PC-3 (cell line): Measurements from ENCODE around the gene TEX53.

Experiments
- EZH2phosphoT487 ChIP-seq: fragments of 300-600 bp; sonication (generic); IDR thresholded peaks from 2 replicates; pipeline ENCODE4 v1.6.1; 2018; ENCODE audit warnings: mild to moderate bottlenecking, antibody characterized with exemption, low read length, borderline replicate concordance
- TF ChIP-seq, protein P1 (sequence below): fragments of 300-600 bp; sonication (generic); conservative IDR thresholded peaks from 2 replicates; pipeline ENCODE4 v1.5.1; 2017; ENCODE audit warnings: antibody characterized with exemption, low read depth, mild to moderate bottlenecking, low read length

DNA sequence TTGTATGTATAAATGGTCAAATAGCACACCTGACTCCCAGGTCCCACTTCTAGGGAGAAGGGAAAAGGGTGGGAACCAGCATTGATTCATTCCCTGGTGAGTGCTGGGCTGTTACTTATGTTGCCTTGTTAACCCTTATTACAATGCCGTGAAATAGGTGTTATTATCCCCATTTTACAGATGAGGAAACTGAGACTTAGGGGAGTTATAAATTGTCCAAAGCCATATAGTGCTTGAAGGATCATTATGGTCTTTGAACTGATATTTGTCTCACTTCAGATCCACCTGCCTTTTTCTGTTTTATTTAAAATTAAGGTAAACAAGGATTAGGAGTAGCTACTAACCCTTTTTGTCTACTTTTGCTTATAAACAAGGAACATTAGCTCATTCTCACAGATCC is 30.1 kb downstream of the TEX53 start:
- no peak for TF ChIP-seq EZH2phosphoT487
- TF ChIP-seq, protein P1, sequence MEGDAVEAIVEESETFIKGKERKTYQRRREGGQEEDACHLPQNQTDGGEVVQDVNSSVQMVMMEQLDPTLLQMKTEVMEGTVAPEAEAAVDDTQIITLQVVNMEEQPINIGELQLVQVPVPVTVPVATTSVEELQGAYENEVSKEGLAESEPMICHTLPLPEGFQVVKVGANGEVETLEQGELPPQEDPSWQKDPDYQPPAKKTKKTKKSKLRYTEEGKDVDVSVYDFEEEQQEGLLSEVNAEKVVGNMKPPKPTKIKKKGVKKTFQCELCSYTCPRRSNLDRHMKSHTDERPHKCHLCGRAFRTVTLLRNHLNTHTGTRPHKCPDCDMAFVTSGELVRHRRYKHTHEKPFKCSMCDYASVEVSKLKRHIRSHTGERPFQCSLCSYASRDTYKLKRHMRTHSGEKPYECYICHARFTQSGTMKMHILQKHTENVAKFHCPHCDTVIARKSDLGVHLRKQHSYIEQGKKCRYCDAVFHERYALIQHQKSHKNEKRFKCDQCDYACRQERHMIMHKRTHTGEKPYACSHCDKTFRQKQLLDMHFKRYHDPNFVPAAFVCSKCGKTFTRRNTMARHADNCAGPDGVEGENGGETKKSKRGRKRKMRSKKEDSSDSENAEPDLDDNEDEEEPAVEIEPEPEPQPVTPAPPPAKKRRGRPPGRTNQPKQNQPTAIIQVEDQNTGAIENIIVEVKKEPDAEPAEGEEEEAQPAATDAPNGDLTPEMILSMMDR: no peak
